IMR-90 (cell line): Measurements from ENCODE around the gene DYSF. TPM values are rescaled to one million over a fixed set of nuclear protein-coding genes. Genes with fewer than 3 reads are reported as not detected.

ENCODE experiments used
- ATAC-seq: fragments of 200-7000 bp; cut with Tn5 transposase; 2 replicates; pipeline ENCODE4 v1.9.1; 2020; ENCODE audit warnings: low read depth, mild to moderate bottlenecking, moderate library complexity
- BruUV-seq: library from RNA; stranded (reverse); fragments of 400-500 nt; replicated peaks from 2 replicates; lab custom pipeline; 2021; lab: Mats Ljungman, UMichigan
- CTCF ChIA-PET: fragments of 300-600 bp; formaldehyde crosslinking; extraction: SDS; loops from one replicate; lab custom pipeline; 2021; ENCODE audit warnings: antibody characterized with exemption; lab: Yijun Ruan, JAX
- POLR2A ChIA-PET: fragments of 300-600 bp; sonication (Branson Sonifier 250); formaldehyde crosslinking; loops from one replicate; lab custom pipeline; 2022; ENCODE audit warnings: antibody characterized with exemption; ENCODE audit not compliant: unreplicated experiment; lab: Charles Lee
- DNase-seq: peaks from one replicate; pipeline ENCODE4 v3.0.0; 2013
- H2AFZ ChIP-seq: replicated peaks from 2 replicates; pipeline ENCODE3; 2013; ENCODE audit warnings: low read length, mild to moderate bottlenecking; ENCODE audit not compliant: poor library complexity
- H2AK5ac ChIP-seq: 2 replicates; pipeline ENCODE4 v1.6.1; 2013; ENCODE audit warnings: low read depth, low read length, inconsistent platforms
- H2AK9ac ChIP-seq: replicated peaks from 2 replicates; pipeline ENCODE3; 2013; ENCODE audit warnings: mild to moderate bottlenecking, low read depth, low read length, moderate library complexity; ENCODE audit not compliant: poor library complexity
- H2BK120ac ChIP-seq: 2 replicates; pipeline ENCODE4 v1.6.1; 2013; ENCODE audit warnings: low read depth, low read length, inconsistent platforms
- H2BK15ac ChIP-seq: 3 replicates; pipeline ENCODE4 v1.6.1; 2013; ENCODE audit warnings: low read depth, low read length, inconsistent platforms
- H2BK20ac ChIP-seq: 2 replicates; pipeline ENCODE4 v1.6.1; 2013; ENCODE audit warnings: low read depth, mild to moderate bottlenecking, inconsistent platforms, low read length, moderate library complexity
- H2BK5ac ChIP-seq: 2 replicates; pipeline ENCODE4 v1.6.1; 2013; ENCODE audit warnings: mild to moderate bottlenecking, low read depth, low read length, inconsistent platforms; ENCODE audit not compliant: poor library complexity, severe bottlenecking
- H3K14ac ChIP-seq: replicated peaks from 2 replicates; pipeline ENCODE4 v1.6.1; 2013; ENCODE audit warnings: low read depth, low read length, inconsistent platforms
- H3K18ac ChIP-seq: 2 replicates; pipeline ENCODE4 v1.6.1; 2013; ENCODE audit warnings: low read depth, low read length, control low read depth
- H3K23ac ChIP-seq: 2 replicates; pipeline ENCODE4 v1.6.1; 2013; ENCODE audit warnings: low read depth, low read length, inconsistent platforms
- H3K27ac ChIP-seq: 2 replicates; pipeline ENCODE4 v1.5.1; 2013; ENCODE audit warnings: mild to moderate bottlenecking, control low read depth, low read length; ENCODE audit not compliant: insufficient read depth
- H3K27me3 ChIP-seq: 2 replicates; pipeline ENCODE4 v1.6.1; 2013; ENCODE audit warnings: low read length; ENCODE audit not compliant: control insufficient read depth, insufficient read depth
- H3K36me3 ChIP-seq: 2 replicates; pipeline ENCODE4 v1.6.1; 2013; ENCODE audit warnings: low read length, mixed read lengths; ENCODE audit not compliant: control insufficient read depth, insufficient read depth
- H3K4ac ChIP-seq: 2 replicates; pipeline ENCODE4 v1.6.1; 2013; ENCODE audit warnings: low read depth, low read length, inconsistent platforms
- H3K4me1 ChIP-seq: 2 replicates; pipeline ENCODE4 v1.6.1; 2013; ENCODE audit warnings: low read length, mixed read lengths; ENCODE audit not compliant: control insufficient read depth, insufficient read depth
- H3K4me2 ChIP-seq: 2 replicates; pipeline ENCODE4 v1.6.1; 2013; ENCODE audit warnings: low read depth, mild to moderate bottlenecking, control low read depth, low read length, moderate library complexity
- H3K4me3 ChIP-seq: 2 replicates; pipeline ENCODE4 v1.5.1; 2013; ENCODE audit warnings: low read depth, mild to moderate bottlenecking, control low read depth, low read length, moderate library complexity; ENCODE audit not compliant: insufficient read depth
- H3K56ac ChIP-seq: 2 replicates; pipeline ENCODE4 v1.6.1; 2013; ENCODE audit warnings: low read length, inconsistent platforms; ENCODE audit not compliant: insufficient read depth; ENCODE audit errors: extremely low read depth
- H3K79me1 ChIP-seq, 2 experiments: 2 replicates each; pipeline ENCODE4 v1.6.1; 2013; ENCODE audit warnings: low read length in 2 of 2, inconsistent platforms in 1 of 2, low read depth in 1 of 2
- H3K9ac ChIP-seq: 2 replicates; pipeline ENCODE4 v1.6.1; 2013; ENCODE audit warnings: low read depth, low read length, control low read depth
- H3K9me1 ChIP-seq: 2 replicates; pipeline ENCODE4 v1.6.1; 2013; ENCODE audit warnings: low read length, inconsistent platforms; ENCODE audit not compliant: insufficient read depth
- H3K9me3 ChIP-seq: 2 replicates; pipeline ENCODE4 v1.6.1; 2013; ENCODE audit warnings: low read length; ENCODE audit not compliant: control insufficient read depth, insufficient read depth
- H4K20me1 ChIP-seq: 2 replicates; pipeline ENCODE4 v1.6.1; 2013; ENCODE audit warnings: low read length, inconsistent platforms; ENCODE audit not compliant: insufficient read depth
- H4K5ac ChIP-seq: 2 replicates; pipeline ENCODE4 v1.6.1; 2013; ENCODE audit warnings: mild to moderate bottlenecking, low read depth, low read length, control low read depth
- H4K8ac ChIP-seq, 2 experiments: 2 replicates each; pipeline ENCODE4 v1.6.1; 2013; ENCODE audit warnings: low read depth in 2 of 2, low read length in 2 of 2, control low read depth in 1 of 2, inconsistent platforms in 1 of 2
- H4K91ac ChIP-seq: 2 replicates; pipeline ENCODE4 v1.6.1; 2013; ENCODE audit warnings: low read depth, low read length, inconsistent platforms; ENCODE audit not compliant: insufficient read depth
- BHLHE40 ChIP-seq: fragments of 150-350 bp; IDR thresholded peaks from 2 replicates; pipeline ENCODE4 v1.6.1; 2016; ENCODE audit warnings: mild to moderate bottlenecking, low read depth, low read length
- CEBPB ChIP-seq: IDR thresholded peaks from 2 replicates; pipeline ENCODE4 v1.6.1; 2012; ENCODE audit warnings: low read depth, low read length, improper control_type of control experiment
- CHD1 ChIP-seq: IDR thresholded peaks from 2 replicates; pipeline ENCODE4 v1.6.1; 2012; ENCODE audit warnings: low read depth, low read length, improper control_type of control experiment
- CTCF ChIP-seq: conservative IDR thresholded peaks from 2 replicates; pipeline ENCODE4 v1.5.1; 2012; ENCODE audit warnings: mild to moderate bottlenecking, low read depth, low read length, improper control_type of control experiment
- ELK1 ChIP-seq: fragments of 150-350 bp; IDR thresholded peaks from 2 replicates; pipeline ENCODE4 v1.6.1; 2016; ENCODE audit warnings: low read depth, mild to moderate bottlenecking, low read length, moderate library complexity, borderline replicate concordance
- FOS ChIP-seq: fragments of 150-350 bp; IDR thresholded peaks from 2 replicates; pipeline ENCODE4 v1.6.1; 2016; ENCODE audit warnings: low read depth, low read length
- MAFK ChIP-seq: IDR thresholded peaks from 2 replicates; pipeline ENCODE4 v1.6.1; 2012; ENCODE audit warnings: low read depth, low read length, improper control_type of control experiment
- MAZ ChIP-seq: IDR thresholded peaks from 2 replicates; pipeline ENCODE4 v1.6.1; 2012; ENCODE audit warnings: low read depth, mild to moderate bottlenecking, low read length, improper control_type of control experiment, moderate library complexity, borderline replicate concordance
- MXI1 ChIP-seq: IDR thresholded peaks from 2 replicates; pipeline ENCODE4 v1.6.1; 2012; ENCODE audit warnings: low read depth, mild to moderate bottlenecking, low read length, moderate library complexity, borderline replicate concordance
- NFE2L2 ChIP-seq: fragments of 150-350 bp; IDR thresholded peaks from 2 replicates; pipeline ENCODE4 v1.6.1; 2016; ENCODE audit warnings: low read depth, mild to moderate bottlenecking, low read length
- POLR2A ChIP-seq: IDR thresholded peaks from 2 replicates; pipeline ENCODE4 v1.6.1; 2012; ENCODE audit warnings: mild to moderate bottlenecking, low read depth, low read length
- RAD21 ChIP-seq: IDR thresholded peaks from 2 replicates; pipeline ENCODE4 v1.6.1; 2012; ENCODE audit warnings: low read length, improper control_type of control experiment
- RCOR1 ChIP-seq: IDR thresholded peaks from 2 replicates; pipeline ENCODE4 v1.6.1; 2012; ENCODE audit warnings: mild to moderate bottlenecking, low read length, improper control_type of control experiment; ENCODE audit not compliant: insufficient replicate concordance
- RFX5 ChIP-seq: IDR thresholded peaks from 2 replicates; pipeline ENCODE4 v1.8.0; 2012; ENCODE audit warnings: low read depth, mild to moderate bottlenecking, low read length, moderate library complexity
- SMC3 ChIP-seq: fragments of 150-350 bp; IDR thresholded peaks from 2 replicates; pipeline ENCODE4 v1.6.1; 2016; ENCODE audit warnings: low read depth, mild to moderate bottlenecking, antibody characterized with exemption, low read length, moderate library complexity
- USF2 ChIP-seq: fragments of 150-350 bp; IDR thresholded peaks from 2 replicates; pipeline ENCODE4 v1.6.1; 2017; ENCODE audit warnings: mild to moderate bottlenecking, antibody characterized with exemption, low read length, low read depth
- WGBS, 2 experiments: methylation state at CpG; one replicate each; pipeline versions ENCODE4 v1.1.5 to v1.1.7; 2013; ENCODE audit warnings: missing lambda C conversion rate in 2 of 2; ENCODE audit not compliant: insufficient read length in 1 of 2; ENCODE audit errors: extremely low coverage in 2 of 2; 5-methylcytosine and 5-hydroxymethylcytosine counted together
- dilution Hi-C: fragments of 300-500 bp; cut with HindIII; formaldehyde crosslinking; loops from one replicate; pipeline ENCODE4 v1.14.3; 2018; ENCODE audit warnings: low sequenced_read_pairs; ENCODE audit not compliant: unreplicated experiment
- in situ Hi-C: fragments of 300-500 bp; cut with MboI; formaldehyde crosslinking; loops from 3 replicates; pipeline ENCODE4 v1.14.3; 2019; ENCODE audit warnings: low sequenced_read_pairs, inconsistent platforms, mixed read lengths
- intact Hi-C: fragments of 100-400 bp; cut with micrococcal nuclease; formaldehyde crosslinking; loops from 2 replicates; pipeline ENCODE4 v1.10.0; 2022
- polyA plus RNA-seq, 3 experiments: library from polyadenylated mRNA; depleted of rRNA; stranded (reverse); fragments of >200 nt; gene quantifications; 2 replicates each; pipeline ENCODE4 v1.2.3, GENCODE V29; 2012; ENCODE audit warnings: low replicate concordance in 1 of 3
- total RNA-seq: library from RNA; depleted of rRNA; stranded (reverse); fragments of >200 nt; gene quantifications from 2 replicates; pipeline ENCODE4 v1.2.3, GENCODE V29; 2012

DYSF gene
- total and polyA plus RNA-seq, 2 of the 4 experiments (the other 2 are of a cell fraction), result 0.09 to 0.18 TPM

DNA sequence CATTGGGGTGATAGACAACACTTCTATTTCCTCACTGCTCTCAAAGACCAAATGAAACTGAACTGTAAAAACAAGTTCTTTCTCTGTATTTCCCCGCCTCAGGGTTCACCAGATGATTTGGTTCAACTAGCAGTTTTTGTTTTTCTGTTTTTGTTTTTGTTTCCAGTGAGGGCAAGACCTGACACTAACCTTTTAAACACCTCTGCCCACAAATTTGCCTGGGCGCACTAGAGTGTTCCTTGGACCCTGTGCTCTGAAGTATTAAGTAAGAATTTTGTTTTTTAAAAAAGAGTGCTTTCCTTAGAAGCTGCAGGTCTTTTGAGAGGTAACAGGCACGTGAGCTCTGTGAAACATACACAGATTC, 92.9 kb downstream of the DYSF start:
- POLR2A ChIA-PET, result no interaction called here

More for the DNA sequence above, 92.9 kb downstream of the DYSF start:
- Histone ChIP-seq H4K5ac (no peak overlapping the region), H4K91ac (no peak overlapping the region), H3K4me2 (no peak overlapping the region), H3K27me3 (peaks cover 25% of the 10 kb centered on the region), H3K56ac (no peak overlapping the region), H3K4me3 (no peak overlapping the region), H3K14ac (no peak overlapping the region), H3K36me3 (no peaks in the 10 kb centered on the region), H2BK20ac (no peak overlapping the region), H3K4me1 (no peaks in the 10 kb centered on the region), H2BK5ac (no peak overlapping the region), H2BK15ac (no peak overlapping the region), H3K79me1 (no peaks in the 10 kb centered on the region), H2BK120ac (no peak overlapping the region), H4K20me1 (no peaks in the 10 kb centered on the region), H3K9me3 (no peaks in the 10 kb centered on the region; the same call in 1 of the 2 replicates), H2AFZ (no peak overlapping the region), H2AK9ac (no peak overlapping the region), H3K9ac (no peak overlapping the region), H3K4ac (no peak overlapping the region), H4K8ac (no peak overlapping the region), H2AK5ac (no peak overlapping the region), H3K9me1 (no peaks in the 10 kb centered on the region), H3K23ac (no peak overlapping the region), H3K18ac (no peak overlapping the region), H3K27ac (no peak overlapping the region)
- TF ChIP-seq USF2 (no peak), BHLHE40 (no peak), CHD1 (no peak), CEBPB (no peak), FOS (no peak), NFE2L2 (no peak), MAZ (no peak), POLR2A (no peak), RCOR1 (no peak), RFX5 (no peak), CTCF (no peak), ELK1 (no peak), MXI1 (no peak), MAFK (no peak), RAD21 (no peak), SMC3 (no peak)
- no peak for ATAC-seq
- no TSS peak for BruUV-seq
- intact Hi-C loops (loop anchor here (5.0 to 10.0 kb wide), 3 partner anchors 251 to 591 kb away; no protein-coding TSS in a partner anchor), in situ Hi-C loops (loop anchor here (5.0 to 25.0 kb wide), 4 partner anchors 606 to 1341 kb away; partner anchors contain the start of gene SPR), dilution Hi-C loops (no loop called here)
- WGBS, 2 experiments, result no CpG with 5 or more reads among the region's 3 CpGs
- CTCF ChIA-PET, result interaction anchor here (0.6 to 1.0 kb wide), 3 partner anchors 10 to 252 kb away, joined by 3 to 4 read pairs (median 4); no protein-coding TSS in a partner anchor
- no peak for DNase-seq
